Muscle of leg (tissue), 16 donors: ENCODE results near the gene SLC6A16. TPM values are rescaled to one million over a fixed set of nuclear protein-coding genes. Genes with fewer than 3 reads are reported as not detected.
"Not testable (repeated sequence)": the region's sequence is repeated elsewhere in the genome, so short reads cannot be mapped to it uniquely, and the experiment has no call there.

ENCODE experiments used
- DNase-seq: peaks from one replicate; pipeline ENCODE4 v3.0.0; 2013
- H3K27ac ChIP-seq: one replicate; pipeline ENCODE4 v1.5.1; 2013; ENCODE audit warnings: mild to moderate bottlenecking, low read length, control low read depth
- H3K27me3 ChIP-seq: one replicate; pipeline ENCODE4 v1.6.1; 2013; ENCODE audit warnings: low read length; ENCODE audit not compliant: control insufficient read depth, insufficient read depth
- H3K36me3 ChIP-seq: one replicate; pipeline ENCODE4 v1.6.1; 2013; ENCODE audit warnings: low read length; ENCODE audit not compliant: control insufficient read depth, insufficient read depth
- H3K4me1 ChIP-seq: one replicate; pipeline ENCODE4 v1.6.1; 2013; ENCODE audit warnings: low read length; ENCODE audit not compliant: control insufficient read depth, insufficient read depth
- H3K4me3 ChIP-seq: one replicate; pipeline ENCODE4 v1.5.1; 2013; ENCODE audit warnings: low read length, control low read depth
- H3K9me3 ChIP-seq: replicated peaks from 2 replicates; pipeline ENCODE4 v1.6.1; 2013; ENCODE audit warnings: low read depth, low read length; ENCODE audit not compliant: control insufficient read depth
- WGBS: methylation state at CpG from one replicate; pipeline ENCODE4 v1.1.5; 2013; ENCODE audit warnings: missing lambda C conversion rate; ENCODE audit not compliant: insufficient coverage; 5-methylcytosine and 5-hydroxymethylcytosine counted together
- long read RNA-seq, 11 donors: transcript quantifications; one replicate each; lab custom pipeline, GENCODE V29; 2026
- polyA plus RNA-seq, 8 donors: library from polyadenylated mRNA; unstranded; fragments of 120-200 nt; gene quantifications; one replicate each; pipeline versions ENCODE4 v1.2.1 to v1.2.3, GENCODE V29; 2013; ENCODE audit warnings: inconsistent platforms in 1 of 8, low replicate concordance in 1 of 8; ENCODE audit not compliant: insufficient read length in 8 of 8, insufficient read depth in 1 of 8
- total RNA-seq: library from RNA; stranded (reverse); fragments of 120-200 nt; gene quantifications from one replicate; pipeline ENCODE4 v1.2.4, GENCODE V29; 2013

Gene SLC6A16
- total RNA-seq: 0.49 TPM
- polyA plus RNA-seq: 1 to 10 TPM in 7 of 8 donors, under 1 TPM in 1; 0.50 to 3.2 (median 1.3) TPM
- long read RNA-seq, donor 1: 0 reads
- long read RNA-seq, donor 2: 0 reads
- long read RNA-seq, donor 3: 0 reads
- long read RNA-seq, donor 4: 0 reads
- long read RNA-seq, donor 5: 0 reads
- long read RNA-seq, donor 6: 0 reads
- long read RNA-seq, donor 7: 0 reads
- long read RNA-seq, donor 8: 0 reads
- long read RNA-seq, donor 9: 0 reads
- long read RNA-seq, donor 10: 0 reads
- long read RNA-seq, donor 11: 0 reads

GRCh38 chr19:49324801-49325576 is at the start of gene SLC6A16:
Gene SLC6A16, minus strand, starts transcription at chr19:49325191. Its CDS starts 13,844 bp downstream, at chr19:49311347.
- H3K27me3 ChIP-seq: no peaks in the 10 kb centered on the region
- H3K27ac ChIP-seq: no peak within 1 kb of the TSS
- H3K9me3 ChIP-seq: peaks cover 4% of the 10 kb centered on the region
- WGBS: 95% methylated on average over 24 of the region's 38 CpGs
- no peak within 1 kb of the TSS for H3K4me3 ChIP-seq
- H3K4me1 ChIP-seq: no peaks in the 10 kb centered on the region
- peaks cover 3% of the 10 kb centered on the region for H3K36me3 ChIP-seq
- DNase-seq: no peak

- not testable (repeated sequence) for H3K4me1 ChIP-seq, H3K36me3 ChIP-seq, DNase-seq, H3K27me3 ChIP-seq, H3K27ac ChIP-seq, H3K4me3 ChIP-seq
- H3K9me3 ChIP-seq: peaks cover 12% of the 10 kb centered on the region
- 83% methylated on average over 1 of the region's 3 CpGs for WGBS
Measured at GRCh38 chr19:49373174-49373573, 48.2 kb upstream of the SLC6A16 start.

GRCh38 chr19:49371184-49371583 is 46.2 kb upstream of the SLC6A16 start:
- Histone ChIP-seq H3K4me3 (no peak overlapping the region), H3K36me3 (no peaks in the 10 kb centered on the region), H3K27ac (no peak overlapping the region), H3K9me3 (peaks cover 12% of the 10 kb centered on the region), H3K4me1 (no peaks in the 10 kb centered on the region), H3K27me3 (no peaks in the 10 kb centered on the region)
- WGBS: 80% methylated on average over 1 of the region's 3 CpGs
- DNase-seq: no peak

GRCh38 chr19:49368711-49369358 is 43.8 kb upstream of the SLC6A16 start:
- peaks cover 12% of the 10 kb centered on the region for H3K9me3 ChIP-seq
- no peak overlapping the region for H3K4me3 ChIP-seq
- H3K27me3 ChIP-seq: no peaks in the 10 kb centered on the region
- no peak overlapping the region for H3K27ac ChIP-seq
- no peaks in the 10 kb centered on the region for H3K36me3 ChIP-seq
- 100% methylated on average over 1 of the region's 5 CpGs for WGBS
- DNase-seq: no peak
- peaks cover 2% of the 10 kb centered on the region for H3K4me1 ChIP-seq

GRCh38 chr19:49366110-49366509 is 41.1 kb upstream of the SLC6A16 start:
- peaks cover 18% of the 10 kb centered on the region for H3K4me1 ChIP-seq
- H3K36me3 ChIP-seq: no peaks in the 10 kb centered on the region
- DNase-seq: no peak
- H3K4me3 ChIP-seq: no peak overlapping the region
- H3K9me3 ChIP-seq: peaks cover 12% of the 10 kb centered on the region
- H3K27me3 ChIP-seq: peaks cover 2% of the 10 kb centered on the region
- no peak overlapping the region for H3K27ac ChIP-seq

GRCh38 chr19:49364083-49364737 is 39.2 kb upstream of the SLC6A16 start:
- peaks cover 6% of the 10 kb centered on the region for H3K9me3 ChIP-seq
- H3K4me3 ChIP-seq: peak overlapping the region; percentile 100
- peaks cover 2% of the 10 kb centered on the region for H3K27me3 ChIP-seq
- peaks cover 5% of the 10 kb centered on the region for H3K36me3 ChIP-seq
- peak overlapping the region; percentile 96 for H3K27ac ChIP-seq
- peaks cover 30% of the 10 kb centered on the region for H3K4me1 ChIP-seq
- 64% methylated on average over 19 of the region's 27 CpGs for WGBS
- DNase-seq: no peak

- peak within 1 kb of the TSS; percentile 96 for H3K27ac ChIP-seq
- peak within 1 kb of the TSS; percentile 100 for H3K4me3 ChIP-seq
- peak; percentile 98 for DNase-seq
- peaks cover 13% of the 10 kb centered on the region for H3K36me3 ChIP-seq
- peaks cover 2% of the 10 kb centered on the region for H3K27me3 ChIP-seq
- no peaks in the 10 kb centered on the region for H3K9me3 ChIP-seq
- H3K4me1 ChIP-seq: peaks cover 30% of the 10 kb centered on the region
- WGBS: 1% methylated on average over 44 of the region's 46 CpGs
Measured at GRCh38 chr19:49363268-49364082, 38.5 kb upstream of the SLC6A16 start, which contains the start of gene DKKL1. Gene DKKL1, plus strand, starts transcription at chr19:49363877. Its CDS starts 122 bp downstream, at chr19:49363999.

GRCh38 chr19:49362929-49363267 is 37.9 kb upstream of the SLC6A16 start:
- DNase-seq: peak; percentile 80
- H3K4me1 ChIP-seq: peaks cover 30% of the 10 kb centered on the region
- peaks cover 2% of the 10 kb centered on the region for H3K27me3 ChIP-seq
- H3K9me3 ChIP-seq: no peaks in the 10 kb centered on the region
- peak overlapping the region; percentile 96 for H3K27ac ChIP-seq
- H3K4me3 ChIP-seq: peak overlapping the region; percentile 100
- H3K36me3 ChIP-seq: peaks cover 19% of the 10 kb centered on the region
- 0% methylated on average over 13 of the region's 14 CpGs for WGBS

- H3K36me3 ChIP-seq: peaks cover 24% of the 10 kb centered on the region
- under 1% methylated on average over 45 of the region's 52 CpGs for WGBS
- peaks cover 2% of the 10 kb centered on the region for H3K27me3 ChIP-seq
- no peaks in the 10 kb centered on the region for H3K9me3 ChIP-seq
- H3K4me1 ChIP-seq: peaks cover 35% of the 10 kb centered on the region
- peak; percentile 93 for DNase-seq
- peak within 1 kb of the TSS; percentile 96 for H3K27ac ChIP-seq
- H3K4me3 ChIP-seq: peak within 1 kb of the TSS; percentile 100
Measured at GRCh38 chr19:49362048-49362928, 37.3 kb upstream of the SLC6A16 start, which contains the start of gene TEAD2. Gene TEAD2, minus strand, starts transcription at chr19:49362416. Its CDS starts 2,341 bp downstream, at chr19:49360075.
